Liver (tissue), 9 donors: ENCODE data around the gene GNG8. TPM values are rescaled to one million over a fixed set of nuclear protein-coding genes. Genes with fewer than 3 reads are reported as not detected.

Source experiments
- DNase-seq: peaks from one replicate; pipeline ENCODE4 v3.0.0-alpha.2; 2017; ENCODE audit warnings: low spot score
- H3K27ac ChIP-seq, 2 donors: one replicate each; pipeline ENCODE4 v1.7.0; 2013; ENCODE audit warnings: inconsistent platforms in 2 of 2, low read length in 2 of 2, control low read depth in 1 of 2, low read depth in 1 of 2, mild to moderate bottlenecking in 1 of 2
- H3K27me3 ChIP-seq, 4 donors: one replicate each; pipeline versions ENCODE4 v1.6.1 to v1.7.0; 2013; ENCODE audit warnings: low read length in 3 of 4, inconsistent platforms in 1 of 4, mild to moderate bottlenecking in 1 of 4, moderate library complexity in 1 of 4; ENCODE audit not compliant: control insufficient read depth in 4 of 4, insufficient read depth in 4 of 4
- H3K36me3 ChIP-seq, 4 donors: one replicate each; pipeline versions ENCODE4 v1.6.1 to v1.7.0; 2013; ENCODE audit warnings: low read length in 3 of 4, mild to moderate bottlenecking in 3 of 4, low read depth in 1 of 4, moderate library complexity in 1 of 4; ENCODE audit not compliant: control insufficient read depth in 4 of 4, insufficient read depth in 3 of 4
- H3K4me1 ChIP-seq, 4 donors: one replicate each; pipeline versions ENCODE4 v1.6.1 to v1.7.0; 2013; ENCODE audit warnings: low read length in 3 of 4, mild to moderate bottlenecking in 3 of 4, moderate library complexity in 1 of 4; ENCODE audit not compliant: control insufficient read depth in 4 of 4, insufficient read depth in 4 of 4
- H3K4me3 ChIP-seq, 3 donors: one replicate each; pipeline versions ENCODE4 v1.6.1 to v1.7.0; 2013; ENCODE audit warnings: low read length in 3 of 3, control low read depth in 1 of 3, low read depth in 1 of 3, mild to moderate bottlenecking in 1 of 3
- H3K9ac ChIP-seq, 2 donors: one replicate each; pipeline ENCODE4 v1.7.0; 2013; ENCODE audit warnings: low read length in 2 of 2, mild to moderate bottlenecking in 2 of 2, moderate library complexity in 2 of 2, control low read depth in 1 of 2, low read depth in 1 of 2
- H3K9me3 ChIP-seq, 4 donors: one replicate each; pipeline versions ENCODE4 v1.6.1 to v1.7.0; 2013; ENCODE audit warnings: low read length in 3 of 4; ENCODE audit not compliant: control insufficient read depth in 4 of 4
- ATF3 ChIP-seq: IDR thresholded peaks from 2 replicates; pipeline ENCODE4 v1.6.1; 2016; ENCODE audit warnings: antibody characterized with exemption
- CTCF ChIP-seq: fragments of 150-350 bp; IDR thresholded peaks from 2 replicates; pipeline ENCODE4 v1.5.1; 2017; ENCODE audit warnings: improper control_type of control experiment, low read depth, low read length; ENCODE audit not compliant: missing input control
- EGR1 ChIP-seq, 2 donors: IDR thresholded peaks; 2 replicates each; pipeline ENCODE4 v1.6.1; 2016 to 2018; ENCODE audit warnings: antibody characterized with exemption in 2 of 2, low read depth in 2 of 2
- FOXA2 ChIP-seq: IDR thresholded peaks from 2 replicates; pipeline ENCODE4 v1.6.1; 2016; ENCODE audit warnings: antibody characterized with exemption
- GABPA ChIP-seq, 2 donors: IDR thresholded peaks in 1 of 2; conservative IDR thresholded peaks in 1 of 2; 2 replicates each; pipeline ENCODE4 v1.6.1; 2016; ENCODE audit warnings: antibody characterized with exemption in 2 of 2, mild to moderate bottlenecking in 1 of 2, moderate library complexity in 1 of 2
- JUND ChIP-seq, 2 donors: IDR thresholded peaks; 2 replicates each; pipeline ENCODE4 v1.6.1; 2016; ENCODE audit warnings: antibody characterized with exemption in 2 of 2
- RXRA ChIP-seq, 2 donors: IDR thresholded peaks; 2 replicates each; pipeline ENCODE4 v1.6.1; 2017 to 2018; ENCODE audit warnings: antibody characterized with exemption in 2 of 2, mild to moderate bottlenecking in 1 of 2
- SP1 ChIP-seq: IDR thresholded peaks from 2 replicates; pipeline ENCODE4 v1.6.1; 2018; ENCODE audit warnings: antibody characterized with exemption, mild to moderate bottlenecking
- TAF1 ChIP-seq: conservative IDR thresholded peaks from 2 replicates; pipeline ENCODE4 v1.6.1; 2016; ENCODE audit warnings: antibody characterized with exemption, mild to moderate bottlenecking
- YY1 ChIP-seq: IDR thresholded peaks from 2 replicates; pipeline ENCODE4 v1.6.1; 2016; ENCODE audit warnings: antibody characterized with exemption, mild to moderate bottlenecking
- ZBTB33 ChIP-seq: IDR thresholded peaks from 2 replicates; pipeline ENCODE4 v1.6.1; 2016; ENCODE audit warnings: antibody characterized with exemption
- WGBS: extraction: QIAGEN DNeasy Blood & Tissue Kit; methylation state at CpG from one replicate; pipeline ENCODE4 v1.1.7; 2013; 5-methylcytosine and 5-hydroxymethylcytosine counted together
- polyA plus RNA-seq, 2 donors: library from polyadenylated mRNA; stranded (reverse) in 1 of 2; unstranded in 1 of 2; fragments of 200-250 nt in 1 of 2; fragments of >200 nt in 1 of 2; fragmentation: Nextera tagmentation in 1 of 2; extraction: Ambion mirVana in 1 of 2; gene quantifications; one replicate each; pipeline versions ENCODE4 v1.2.1 to v1.2.3, GENCODE V29; 2013 to 2015
- total RNA-seq, 2 donors: library from RNA; depleted of rRNA; stranded (reverse); fragments of >200 nt; gene quantifications; one replicate each; pipeline ENCODE4 v1.2.3, GENCODE V29; 2014
- donor health status: healthy.
- donor health status: healthy.
- donor health status: healthy.
- donor health status: healthy.
- donor health status: healthy.

The GNG8 gene
- total and polyA plus RNA-seq, 4 donors, result not detected

GRCh38 chr19:46606681-46607447 is 29.1 kb downstream of the GNG8 start:
- DNase-seq, result no peak
- Histone ChIP-seq H3K27me3 (no peaks in the 10 kb centered on the region), H3K4me3 (no peak overlapping the region), H3K9ac (no peak overlapping the region), H3K4me1 (peaks cover 12 to 47% (median 41%) of the 10 kb centered on the region in 4 donors), H3K27ac (no peak overlapping the region), H3K36me3 (peaks cover 13 to 32% (median 26%) of the 10 kb centered on the region in 4 donors), H3K9me3 (no peaks in the 10 kb centered on the region)
- 71% methylated on average over 12 of the region's 12 CpGs for WGBS
- no peak for TF ChIP-seq EGR1 (IDR thresholded peaks at IDR 0.05; ENCODE audit: low read depth in 2 of 2)
- TF ChIP-seq YY1, result no peak
- no peak for TF ChIP-seq ZBTB33
- TF ChIP-seq CTCF, result no peak
- TF ChIP-seq ATF3, result no peak
- no peak for TF ChIP-seq TAF1
- TF ChIP-seq RXRA (IDR thresholded peaks at IDR 0.05), result no peak
- TF ChIP-seq FOXA2, result no peak

- WGBS, result 91% methylated on average over 11 of the region's 11 CpGs
- no peak overlapping the region for H3K9ac ChIP-seq
- no peaks in the 10 kb centered on the region for H3K9me3 ChIP-seq
- H3K36me3 ChIP-seq, result peaks cover 13 to 32% (median 26%) of the 10 kb centered on the region in 4 donors
- no peaks in the 10 kb centered on the region for H3K27me3 ChIP-seq
- H3K4me1 ChIP-seq, result peaks cover 12 to 47% (median 41%) of the 10 kb centered on the region in 4 donors
- TF ChIP-seq SP1 (no peak), JUND (IDR thresholded peaks at IDR 0.05) (no peak), YY1 (no peak), RXRA (IDR thresholded peaks at IDR 0.05) (no peak), TAF1 (no peak), ZBTB33 (no peak), GABPA (IDR thresholded peaks at IDR 0.05 in 1 of 2, conservative IDR thresholded peaks at IDR 0.05 in 1 of 2) (no peak)
- no peak for DNase-seq
- H3K27ac ChIP-seq, result no peak overlapping the region
- no peak overlapping the region for H3K4me3 ChIP-seq
These were observed 30.0 kb downstream of the GNG8 start for GRCh38 chr19:46606019-46606418.
